ENCODE data around the gene NOM1.
A peak's percentile ranks its signal among the peaks of the same experiment; 100 is the strongest.
"Not testable (repeated sequence)": the region's sequence is repeated elsewhere in the genome, so short reads cannot be mapped to it uniquely, and the experiment has no call there.

NOM1 gene

GRCh38 chr7:156949541-156950380 lies at the start of gene NOM1:
Gene NOM1 (plus strand): TSS chr7:156949712. CDS start chr7:156949738, 26 bp downstream.
- Histone ChIP-seq H3K4me1 (peaks cover 0 to 31% (median 24%) of the 10 kb centered on the region in 4 donors), H3K9me3 (no peaks in the 10 kb centered on the region), H3K36me3 (peaks cover 25 to 27% (median 25%) of the 10 kb centered on the region in 3 donors), H3K27me3 (peaks cover 0 to 10% of the 10 kb centered on the region in 2 donors), H3K4me3 (peak within 1 kb of the TSS; percentile 96 to 98), H3K27ac (peak within 1 kb of the TSS; percentile 49 to 54)
- intact Hi-C loops (cut with DNase I; ENCODE audit: low total_unique reads): loop anchor here (5.0 kb wide), 1 partner anchor 52 kb away; no protein-coding TSS in a partner anchor
- DNase-seq: peak; percentile 83 to 90
- TF ChIP-seq CTCF (IDR thresholded peaks at IDR 0.05): peak; percentile 64 to 93

DNA sequence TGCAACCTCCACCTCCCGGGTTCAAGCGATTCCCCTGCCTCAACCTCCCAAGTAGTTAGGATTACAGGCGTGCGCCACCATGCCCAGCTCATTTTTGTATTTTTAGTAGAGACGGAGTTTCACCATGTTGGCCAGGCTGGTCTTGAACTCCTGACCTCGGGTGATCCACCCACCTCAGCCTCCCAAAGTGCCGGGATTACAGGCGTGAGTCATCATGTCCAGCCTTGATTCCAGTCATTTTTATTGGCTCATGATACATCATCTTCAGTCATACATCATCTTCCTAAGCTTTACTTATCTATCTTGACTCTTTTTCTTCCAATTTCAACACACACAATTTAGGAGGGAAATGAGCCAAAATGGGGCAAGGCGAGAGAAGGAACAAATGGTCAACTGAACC lies 49.4 kb upstream of the NOM1 start:
- H3K27ac ChIP-seq; DNase-seq; intact Hi-C loops (cut with DNase I; ENCODE audit: low total_unique reads); H3K4me1 ChIP-seq; H3K9me3 ChIP-seq; H3K36me3 ChIP-seq; H3K4me3 ChIP-seq; H3K27me3 ChIP-seq: not testable (repeated sequence)

DNA sequence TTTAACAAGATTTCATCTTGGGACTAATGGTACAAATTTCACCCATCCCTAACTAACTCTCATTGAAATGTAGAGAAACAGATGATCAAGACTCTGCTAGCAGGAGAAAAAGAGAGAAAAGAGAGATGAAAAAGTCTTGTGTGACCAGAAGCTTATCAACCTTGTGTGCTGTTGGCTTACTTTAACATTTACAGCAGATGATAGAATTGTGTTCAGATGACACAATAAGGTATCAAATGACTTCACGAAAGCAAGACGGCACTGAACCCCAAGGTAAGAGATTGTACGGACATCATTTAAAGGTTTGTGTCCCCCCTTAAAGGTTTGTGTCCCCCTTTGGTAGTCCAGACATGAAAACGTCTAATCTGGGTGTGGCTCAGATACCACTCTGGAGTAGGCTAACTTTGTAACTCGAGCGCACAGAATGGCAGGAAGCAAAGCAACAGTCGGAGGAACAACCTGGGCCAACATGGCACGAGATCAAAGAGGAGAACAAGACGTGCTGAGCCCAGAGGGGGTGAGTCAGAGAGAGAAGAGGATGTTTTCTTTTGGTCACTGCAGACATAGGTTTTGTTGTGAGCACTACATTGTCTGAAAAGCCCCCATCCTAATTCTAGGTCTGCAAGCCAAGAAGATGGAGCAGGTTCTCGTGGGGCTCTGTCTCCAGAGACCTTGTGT lies 46.1 kb upstream of the NOM1 start:
- TF ChIP-seq CTCF (IDR thresholded peaks at IDR 0.05): no peak

DNA sequence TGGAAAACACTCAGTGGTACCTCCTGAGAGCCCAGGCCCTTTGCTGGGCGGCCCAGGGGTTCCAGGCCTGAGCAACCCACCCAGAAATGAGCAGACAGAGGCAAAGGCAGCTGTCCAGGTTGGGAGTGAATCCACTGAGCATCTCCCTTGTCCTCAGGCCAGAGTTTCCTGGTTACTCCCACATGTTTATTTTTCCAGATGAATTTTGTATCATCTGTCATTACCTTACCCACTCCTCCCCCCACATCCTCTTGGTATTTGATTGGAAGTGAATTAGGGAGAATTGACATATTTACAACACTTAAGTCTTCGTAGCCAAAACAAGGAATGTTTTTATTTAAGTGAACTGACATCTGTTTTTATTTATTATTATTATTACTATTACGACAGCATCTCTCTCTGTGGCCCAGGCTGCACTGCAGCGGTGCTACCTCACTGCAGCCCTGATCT lies 43.3 kb upstream of the NOM1 start:
- no peaks in the 10 kb centered on the region for H3K4me1 ChIP-seq
- H3K27me3 ChIP-seq: peaks cover 0 to 22% of the 10 kb centered on the region in 2 donors
- no peaks in the 10 kb centered on the region for H3K36me3 ChIP-seq
- H3K9me3 ChIP-seq: no peaks in the 10 kb centered on the region
- no peak for TF ChIP-seq CTCF (IDR thresholded peaks at IDR 0.05)
- no peak overlapping the region for H3K4me3 ChIP-seq
- no peak for DNase-seq
- no peak overlapping the region for H3K27ac ChIP-seq
- intact Hi-C loops (cut with DNase I; ENCODE audit: low total_unique reads): no loop called here

More for the DNA sequence above, 46.1 kb upstream of the NOM1 start:
- Histone ChIP-seq H3K27ac (no peak overlapping the region), H3K9me3 (no peaks in the 10 kb centered on the region), H3K27me3 (peaks cover 0 to 16% of the 10 kb centered on the region in 2 donors), H3K4me1 (no peaks in the 10 kb centered on the region), H3K36me3 (no peaks in the 10 kb centered on the region), H3K4me3 (no peak overlapping the region)
- DNase-seq: peak in 1 of 2 donors; percentile 63
- intact Hi-C loops (cut with DNase I; ENCODE audit: low total_unique reads): no loop called here

- no peak for DNase-seq
- intact Hi-C loops (cut with DNase I; ENCODE audit: low total_unique reads): no loop called here
- Histone ChIP-seq H3K4me1 (no peaks in the 10 kb centered on the region), H3K27me3 (peaks cover 0 to 17% of the 10 kb centered on the region in 2 donors), H3K27ac (no peak overlapping the region), H3K9me3 (no peaks in the 10 kb centered on the region), H3K36me3 (no peaks in the 10 kb centered on the region), H3K4me3 (no peak overlapping the region)
- TF ChIP-seq CTCF (IDR thresholded peaks at IDR 0.05): no peak
These were observed 41.9 kb upstream of the NOM1 start for GRCh38 chr7:156907656-156908055.

DNA sequence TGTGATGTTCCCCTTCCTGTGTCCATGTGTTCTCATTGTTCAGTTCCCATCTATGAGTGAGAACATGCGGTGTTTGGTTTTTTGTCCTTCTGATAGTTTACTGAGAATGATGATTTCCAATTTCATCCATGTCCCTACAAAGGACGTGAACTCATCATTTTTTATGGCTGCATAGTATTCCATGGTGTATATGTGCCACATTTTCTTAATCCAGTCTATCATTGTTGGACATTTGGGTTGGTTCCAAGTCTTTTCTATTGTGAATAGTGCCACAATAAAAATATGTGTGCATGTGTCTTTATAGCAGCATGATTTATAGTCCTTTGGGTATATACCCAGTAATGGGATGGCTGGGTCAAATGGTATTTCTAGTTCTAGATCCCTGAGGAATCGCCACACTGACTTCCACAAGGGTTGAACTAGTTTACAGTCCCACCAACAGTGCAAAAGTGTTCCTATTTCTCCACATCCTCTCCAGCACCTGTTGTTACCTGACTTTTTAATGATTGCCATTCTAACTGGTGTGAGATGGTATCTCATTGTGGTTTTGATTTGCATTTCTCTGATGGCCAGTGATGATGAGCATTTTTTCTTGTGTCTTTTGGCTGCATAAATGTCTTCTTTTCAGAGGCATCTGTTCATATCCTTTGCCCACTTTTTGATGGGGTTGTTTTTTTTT lies 39.8 kb upstream of the NOM1 start:
- H3K9me3 ChIP-seq; H3K4me1 ChIP-seq; H3K4me3 ChIP-seq; intact Hi-C loops (cut with DNase I; ENCODE audit: low total_unique reads); DNase-seq; H3K36me3 ChIP-seq; H3K27ac ChIP-seq: not testable (repeated sequence)
- H3K27me3 ChIP-seq: peaks cover 0 to 17% of the 10 kb centered on the region in 2 donors

All from tibial artery (tissue), 4 donors.